HepG2 (cell line): Measurements from ENCODE around the gene NPSR1. TPM values are rescaled to one million over a fixed set of nuclear protein-coding genes. Genes with fewer than 3 reads are reported as not detected.

Experiments used
- DPF2 ChIP-seq: sonication (generic); formaldehyde crosslinking; IDR thresholded peaks from 2 replicates; pipeline ENCODE4 v1.4.0; 2020; ENCODE audit warnings: mild to moderate bottlenecking, low read depth, missing genetic modification reagents, borderline replicate concordance
- FLYWCH1 ChIP-seq: sonication (generic); formaldehyde crosslinking; IDR thresholded peaks from 2 replicates; pipeline ENCODE4 v1.8.1; 2023; ENCODE audit warnings: mild to moderate bottlenecking, missing genetic modification reagents
- HDAC2 ChIP-seq: sonication (generic); formaldehyde crosslinking; IDR thresholded peaks from 2 replicates; pipeline ENCODE4 v1.4.0; 2020; ENCODE audit warnings: missing genetic modification reagents
- IKZF4 ChIP-seq: sonication (generic); formaldehyde crosslinking; IDR thresholded peaks from 2 replicates; pipeline ENCODE4 v1.5.1; 2020; ENCODE audit warnings: borderline replicate concordance, mild to moderate bottlenecking, low read depth, missing genetic modification reagents; ENCODE audit errors: not compliant biosample characterization
- NONO ChIP-seq, 2 experiments: fragments of 450-650 bp in 1 of 2; sonication (generic) in 1 of 2; formaldehyde crosslinking in 1 of 2; IDR thresholded peaks in 1 of 2; conservative IDR thresholded peaks in 1 of 2; 2 replicates each; pipeline versions ENCODE4 v1.6.1 to v1.8.0; 2017 to 2022; ENCODE audit warnings: mild to moderate bottlenecking in 1 of 2, missing genetic modification reagents in 1 of 2, moderate library complexity in 1 of 2
- POGZ ChIP-seq: sonication (generic); formaldehyde crosslinking; IDR thresholded peaks from 2 replicates; pipeline ENCODE4 v1.4.0; 2020; ENCODE audit warnings: mild to moderate bottlenecking, missing genetic modification reagents
- RELA ChIP-seq: sonication (generic); formaldehyde crosslinking; IDR thresholded peaks from 2 replicates; pipeline ENCODE4 v1.4.0; 2020; ENCODE audit warnings: missing genetic modification reagents
- RNF2 ChIP-seq: fragments of 450-650 bp; conservative IDR thresholded peaks from 2 replicates; pipeline ENCODE4 v1.6.1; 2016; ENCODE audit warnings: low read depth
- ZC3H13 ChIP-seq: sonication (generic); formaldehyde crosslinking; IDR thresholded peaks from 2 replicates; pipeline ENCODE4 v1.8.1; 2023; ENCODE audit warnings: mild to moderate bottlenecking, missing genetic modification reagents, moderate library complexity
- ZFYVE20 ChIP-seq: sonication (generic); formaldehyde crosslinking; IDR thresholded peaks from 2 replicates; pipeline ENCODE4 v1.8.0; 2023; ENCODE audit warnings: low read depth, mild to moderate bottlenecking, moderate library complexity, missing genetic modification reagents, borderline replicate concordance
- ZNF143 ChIP-seq: sonication (generic); formaldehyde crosslinking; IDR thresholded peaks from 2 replicates; pipeline ENCODE4 v1.4.0; 2020; ENCODE audit warnings: missing genetic modification reagents
- ZNF224 ChIP-seq: sonication (generic); formaldehyde crosslinking; IDR thresholded peaks from 2 replicates; pipeline ENCODE4 v1.5.0; 2020; ENCODE audit warnings: mild to moderate bottlenecking, missing genetic modification reagents
- ZNF256 ChIP-seq: sonication (generic); formaldehyde crosslinking; conservative IDR thresholded peaks from 2 replicates; pipeline ENCODE4 v1.4.0; 2020; ENCODE audit warnings: missing genetic modification reagents
- ZNF331 ChIP-seq: sonication (generic); formaldehyde crosslinking; IDR thresholded peaks from 2 replicates; pipeline ENCODE4 v1.4.0; 2020; ENCODE audit warnings: missing genetic modification reagents
- ZNF674 ChIP-seq: sonication (generic); formaldehyde crosslinking; IDR thresholded peaks from 2 replicates; pipeline ENCODE4 v1.5.0; 2020; ENCODE audit warnings: low read depth, mild to moderate bottlenecking, missing genetic modification reagents
- ZNF761 ChIP-seq: sonication (generic); formaldehyde crosslinking; conservative IDR thresholded peaks from 2 replicates; pipeline ENCODE4 v1.4.0; 2020; ENCODE audit warnings: mild to moderate bottlenecking, missing genetic modification reagents
- ZNF781 ChIP-seq: sonication (generic); formaldehyde crosslinking; IDR thresholded peaks from 2 replicates; pipeline ENCODE4 v1.5.1; 2020; ENCODE audit warnings: borderline replicate concordance, mild to moderate bottlenecking, missing genetic modification reagents; ENCODE audit errors: not compliant biosample characterization
- ZNF782 ChIP-seq: sonication (generic); formaldehyde crosslinking; IDR thresholded peaks from 2 replicates; pipeline ENCODE4 v1.4.0; 2020; ENCODE audit warnings: missing genetic modification reagents, mild to moderate bottlenecking, borderline replicate concordance
- ZSCAN9 ChIP-seq: IDR thresholded peaks from 2 replicates; pipeline ENCODE4 v1.6.1; 2016; ENCODE audit warnings: borderline replicate concordance
- polyA plus RNA-seq, 8 experiments: library from polyadenylated mRNA; depleted of rRNA in 3 of 8; stranded (reverse) in 7 of 8; unstranded in 1 of 8; fragments of >200 nt; fragmentation: Illumina TruSeq in 4 of 8; extraction: Trizol in 4 of 8; gene quantifications; 2 replicates each; pipeline versions ENCODE4 v1.2.1 to v1.2.3, GENCODE V29; 2011 to 2016; ENCODE audit warnings: low read depth in 4 of 8, missing spikeins in 1 of 8, mixed read lengths in 1 of 8; ENCODE audit not compliant: insufficient read depth in 1 of 8
- total RNA-seq, 5 experiments: library from RNA; depleted of rRNA; stranded (reverse); fragments of >200 nt; fragmentation: Illumina TruSeq; extraction: Trizol; gene quantifications; 2 replicates each; pipeline ENCODE4 v1.2.3, GENCODE V29; 2016; ENCODE audit warnings: low read depth in 1 of 5
- TF ChIP-seq, protein P1 (sequence below): sonication (generic); formaldehyde crosslinking; IDR thresholded peaks from 2 replicates; pipeline ENCODE4 v1.5.0; 2020; ENCODE audit warnings: missing genetic modification reagents
- TF ChIP-seq, protein P2 (sequence below): sonication (generic); formaldehyde crosslinking; IDR thresholded peaks from 2 replicates; pipeline ENCODE4 v1.8.0; 2022; ENCODE audit warnings: mild to moderate bottlenecking, missing genetic modification reagents, borderline replicate concordance
- TF ChIP-seq, protein P3 (sequence below): sonication (generic); formaldehyde crosslinking; IDR thresholded peaks from 2 replicates; pipeline ENCODE4 v1.4.0; 2020; ENCODE audit warnings: missing genetic modification reagents
- TF ChIP-seq, protein P4 (sequence below): sonication (generic); formaldehyde crosslinking; IDR thresholded peaks from 2 replicates; pipeline ENCODE4 v1.8.0; 2022; ENCODE audit warnings: missing genetic modification reagents, low read depth, mild to moderate bottlenecking, borderline replicate concordance
- TF ChIP-seq, protein P5 (sequence below): sonication (generic); formaldehyde crosslinking; IDR thresholded peaks from 2 replicates; pipeline ENCODE4 v1.4.0; 2020; ENCODE audit warnings: missing genetic modification reagents
- TF ChIP-seq, protein P6 (sequence below): sonication (generic); formaldehyde crosslinking; IDR thresholded peaks from 2 replicates; pipeline ENCODE4 v1.8.1; 2023; ENCODE audit warnings: mild to moderate bottlenecking, missing genetic modification reagents

Gene NPSR1
- total and polyA plus RNA-seq, 2 of the 13 experiments (the other 11 are each of a cell fraction or from before 2014, with no cell fraction given): not detected

DNA sequence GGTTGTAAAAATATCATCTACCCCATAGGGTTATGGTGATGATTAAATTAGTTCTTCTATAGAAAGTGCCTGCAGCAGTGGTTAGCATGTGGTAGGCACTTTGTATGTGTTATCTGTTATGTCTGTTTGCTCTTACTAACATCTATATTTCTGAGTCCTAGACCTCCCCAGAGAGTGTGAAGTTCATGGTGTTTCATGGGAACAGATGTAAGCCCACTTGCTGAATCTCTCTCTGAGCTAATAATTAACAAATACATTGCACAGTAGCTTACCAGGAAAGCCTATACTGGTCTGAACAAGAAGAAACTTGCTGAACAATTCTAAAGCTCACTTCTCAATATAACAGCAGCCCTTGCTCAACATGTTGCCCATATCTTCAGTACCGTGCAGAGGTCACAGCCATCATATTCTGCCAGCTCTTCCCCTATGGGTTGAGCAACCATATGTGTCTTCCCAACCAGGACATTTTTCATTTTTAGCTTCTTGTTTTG lies 100.1 kb downstream of the NPSR1 start (continued):
- no peak for TF ChIP-seq ZNF782 (CRISPR knock-in tag)
- TF ChIP-seq, protein P1, sequence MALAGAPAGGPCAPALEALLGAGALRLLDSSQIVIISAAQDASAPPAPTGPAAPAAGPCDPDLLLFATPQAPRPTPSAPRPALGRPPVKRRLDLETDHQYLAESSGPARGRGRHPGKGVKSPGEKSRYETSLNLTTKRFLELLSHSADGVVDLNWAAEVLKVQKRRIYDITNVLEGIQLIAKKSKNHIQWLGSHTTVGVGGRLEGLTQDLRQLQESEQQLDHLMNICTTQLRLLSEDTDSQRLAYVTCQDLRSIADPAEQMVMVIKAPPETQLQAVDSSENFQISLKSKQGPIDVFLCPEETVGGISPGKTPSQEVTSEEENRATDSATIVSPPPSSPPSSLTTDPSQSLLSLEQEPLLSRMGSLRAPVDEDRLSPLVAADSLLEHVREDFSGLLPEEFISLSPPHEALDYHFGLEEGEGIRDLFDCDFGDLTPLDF (CRISPR knock-in tag): no peak
- TF ChIP-seq ZNF224 (CRISPR knock-in tag): no peak
- no peak for TF ChIP-seq ZNF256
- TF ChIP-seq, protein P2, sequence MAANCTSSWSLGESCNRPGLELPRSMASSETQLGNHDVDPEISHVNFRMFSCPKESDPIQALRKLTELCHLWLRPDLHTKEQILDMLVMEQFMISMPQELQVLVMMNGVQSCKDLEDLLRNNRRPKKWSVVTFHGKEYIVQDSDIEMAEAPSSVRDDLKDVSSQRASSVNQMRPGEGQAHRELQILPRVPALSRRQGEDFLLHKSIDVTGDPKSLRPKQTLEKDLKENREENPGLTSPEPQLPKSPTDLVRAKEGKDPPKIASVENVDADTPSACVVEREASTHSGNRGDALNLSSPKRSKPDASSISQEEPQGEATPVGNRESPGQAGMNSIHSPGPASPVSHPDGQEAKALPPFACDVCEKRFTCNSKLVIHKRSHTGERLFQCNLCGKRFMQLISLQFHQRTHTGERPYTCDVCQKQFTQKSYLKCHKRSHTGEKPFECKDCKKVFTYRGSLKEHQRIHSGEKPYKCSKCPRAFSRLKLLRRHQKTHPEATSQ (CRISPR knock-in tag): no peak
- no peak for TF ChIP-seq NONO (IDR thresholded peaks at IDR 0.05)
- no peak for TF ChIP-seq NONO (CRISPR knock-in tag; conservative IDR thresholded peaks at IDR 0.05)
- TF ChIP-seq ZSCAN9 (CRISPR knock-in tag): peak; percentile 29; the same call in 1 of the 2 replicates
- peak; percentile 61 for TF ChIP-seq HDAC2 (CRISPR knock-in tag)
- peak; percentile 59; the same call in 1 of the 2 replicates for TF ChIP-seq DPF2
- TF ChIP-seq RELA (CRISPR knock-in tag): no peak
- TF ChIP-seq IKZF4: no peak
- peak; percentile 53; the same call in 1 of the 2 replicates for TF ChIP-seq POGZ (CRISPR knock-in tag)
- TF ChIP-seq, protein P3, sequence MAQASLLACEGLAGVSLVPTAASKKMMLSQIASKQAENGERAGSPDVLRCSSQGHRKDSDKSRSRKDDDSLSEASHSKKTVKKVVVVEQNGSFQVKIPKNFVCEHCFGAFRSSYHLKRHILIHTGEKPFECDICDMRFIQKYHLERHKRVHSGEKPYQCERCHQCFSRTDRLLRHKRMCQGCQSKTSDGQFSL: no peak
- TF ChIP-seq, protein P4, sequence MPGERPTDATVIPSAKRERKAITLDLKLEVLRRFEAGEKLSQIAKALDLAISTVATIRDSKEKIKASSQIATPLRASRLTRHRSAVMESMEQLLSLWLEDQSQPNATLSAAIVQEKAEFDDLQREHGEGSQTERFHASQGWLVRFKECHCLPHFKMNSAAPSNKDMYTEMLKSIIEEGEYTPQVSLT: no peak
- TF ChIP-seq ZNF781 (CRISPR knock-in tag): no peak
- TF ChIP-seq ZC3H13 (CRISPR knock-in tag): no peak
- no peak for TF ChIP-seq RNF2
- no peak for TF ChIP-seq FLYWCH1 (CRISPR knock-in tag)
- no peak for TF ChIP-seq ZNF674 (CRISPR knock-in tag)
- TF ChIP-seq, protein P5, sequence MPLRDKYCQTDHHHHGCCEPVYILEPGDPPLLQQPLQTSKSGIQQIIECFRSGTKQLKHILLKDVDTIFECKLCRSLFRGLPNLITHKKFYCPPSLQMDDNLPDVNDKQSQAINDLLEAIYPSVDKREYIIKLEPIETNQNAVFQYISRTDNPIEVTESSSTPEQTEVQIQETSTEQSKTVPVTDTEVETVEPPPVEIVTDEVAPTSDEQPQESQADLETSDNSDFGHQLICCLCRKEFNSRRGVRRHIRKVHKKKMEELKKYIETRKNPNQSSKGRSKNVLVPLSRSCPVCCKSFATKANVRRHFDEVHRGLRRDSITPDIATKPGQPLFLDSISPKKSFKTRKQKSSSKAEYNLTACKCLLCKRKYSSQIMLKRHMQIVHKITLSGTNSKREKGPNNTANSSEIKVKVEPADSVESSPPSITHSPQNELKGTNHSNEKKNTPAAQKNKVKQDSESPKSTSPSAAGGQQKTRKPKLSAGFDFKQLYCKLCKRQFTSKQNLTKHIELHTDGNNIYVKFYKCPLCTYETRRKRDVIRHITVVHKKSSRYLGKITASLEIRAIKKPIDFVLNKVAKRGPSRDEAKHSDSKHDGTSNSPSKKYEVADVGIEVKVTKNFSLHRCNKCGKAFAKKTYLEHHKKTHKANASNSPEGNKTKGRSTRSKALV (CRISPR knock-in tag): 0 out of 2 replicates have a peak, but pooled peaks have one; percentile 64
- peak; percentile 25; the same call in 1 of the 2 replicates for TF ChIP-seq ZNF331 (CRISPR knock-in tag)
- TF ChIP-seq ZNF143 (CRISPR knock-in tag): no peak
- TF ChIP-seq, protein P6, sequence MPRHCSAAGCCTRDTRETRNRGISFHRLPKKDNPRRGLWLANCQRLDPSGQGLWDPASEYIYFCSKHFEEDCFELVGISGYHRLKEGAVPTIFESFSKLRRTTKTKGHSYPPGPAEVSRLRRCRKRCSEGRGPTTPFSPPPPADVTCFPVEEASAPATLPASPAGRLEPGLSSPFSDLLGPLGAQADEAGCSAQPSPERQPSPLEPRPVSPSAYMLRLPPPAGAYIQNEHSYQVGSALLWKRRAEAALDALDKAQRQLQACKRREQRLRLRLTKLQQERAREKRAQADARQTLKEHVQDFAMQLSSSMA (CRISPR knock-in tag): no peak
- TF ChIP-seq ZNF761 (CRISPR knock-in tag): no peak
- TF ChIP-seq ZFYVE20 (CRISPR knock-in tag): no peak
